GM21717 (cell line): ENCODE measurements around the gene HTR6.

ENCODE experiments used
- ATAC-seq: cut with Tn5 transposase; IDR thresholded peaks from one replicate; pipeline ENCODE4 v1.9.1; 2021; ENCODE audit warnings: mild to moderate bottlenecking, moderate library complexity; ENCODE audit not compliant: unreplicated experiment

HTR6 gene

GRCh38 chr1:19656134-19656779 is 8.4 kb upstream of the HTR6 start:
- no peak for ATAC-seq

GRCh38 chr1:19656780-19657466 is 7.8 kb upstream of the HTR6 start:
- ATAC-seq, result no peak

- no peak for ATAC-seq
Observed at GRCh38 chr1:19657511-19657910, 7.2 kb upstream of the HTR6 start.

- ATAC-seq, result no peak
Observed at GRCh38 chr1:19658186-19658585, 6.5 kb upstream of the HTR6 start.

GRCh38 chr1:19661721-19662228 is 2.9 kb upstream of the HTR6 start:
- no peak for ATAC-seq

- no peak for ATAC-seq
Observed at GRCh38 chr1:19662313-19662712, 2.4 kb upstream of the HTR6 start.

- ATAC-seq, result no peak
Observed at GRCh38 chr1:19665186-19665495, 466 bp downstream of the HTR6 start.

- no peak for ATAC-seq
Observed at GRCh38 chr1:19665496-19666465, 1.1 kb downstream of the HTR6 start.

GRCh38 chr1:19668888-19669287 is 4.2 kb downstream of the HTR6 start:
- no peak for ATAC-seq

- ATAC-seq, result no peak
Observed at GRCh38 chr1:19670787-19671186, 6.1 kb downstream of the HTR6 start.

GRCh38 chr1:19672237-19672636 is 7.6 kb downstream of the HTR6 start:
- ATAC-seq, result no peak

GRCh38 chr1:19675797-19676196 is 11.1 kb downstream of the HTR6 start:
- ATAC-seq, result no peak

GRCh38 chr1:19676438-19676922 is 11.8 kb downstream of the HTR6 start:
- ATAC-seq, result no peak

- ATAC-seq, result no peak
Observed at GRCh38 chr1:19678493-19678892, 13.8 kb downstream of the HTR6 start.

- ATAC-seq, result no peak
Observed at GRCh38 chr1:19678931-19679453, 14.3 kb downstream of the HTR6 start.

GRCh38 chr1:19679691-19680090 is 15.0 kb downstream of the HTR6 start:
- ATAC-seq, result no peak

GRCh38 chr1:19680644-19681043 is 16.0 kb downstream of the HTR6 start:
- ATAC-seq, result no peak

- ATAC-seq, result no peak
Observed at GRCh38 chr1:19682257-19682656, 17.6 kb downstream of the HTR6 start.

GRCh38 chr1:19682901-19683300 is 18.2 kb downstream of the HTR6 start:
- ATAC-seq, result no peak

- ATAC-seq, result no peak
Observed at GRCh38 chr1:19683351-19683750, 18.7 kb downstream of the HTR6 start.

GRCh38 chr1:19684677-19685076 is 20.0 kb downstream of the HTR6 start:
- no peak for ATAC-seq
